ENCODE results near the gene NGB. TPM values are rescaled to one million over a fixed set of nuclear protein-coding genes. Genes with fewer than 3 reads are reported as not detected.

Gene NGB
- total and polyA plus RNA-seq, 12 donors, result 0.17 to 15.4 (median 5.2) TPM; not detected in 4

DNA sequence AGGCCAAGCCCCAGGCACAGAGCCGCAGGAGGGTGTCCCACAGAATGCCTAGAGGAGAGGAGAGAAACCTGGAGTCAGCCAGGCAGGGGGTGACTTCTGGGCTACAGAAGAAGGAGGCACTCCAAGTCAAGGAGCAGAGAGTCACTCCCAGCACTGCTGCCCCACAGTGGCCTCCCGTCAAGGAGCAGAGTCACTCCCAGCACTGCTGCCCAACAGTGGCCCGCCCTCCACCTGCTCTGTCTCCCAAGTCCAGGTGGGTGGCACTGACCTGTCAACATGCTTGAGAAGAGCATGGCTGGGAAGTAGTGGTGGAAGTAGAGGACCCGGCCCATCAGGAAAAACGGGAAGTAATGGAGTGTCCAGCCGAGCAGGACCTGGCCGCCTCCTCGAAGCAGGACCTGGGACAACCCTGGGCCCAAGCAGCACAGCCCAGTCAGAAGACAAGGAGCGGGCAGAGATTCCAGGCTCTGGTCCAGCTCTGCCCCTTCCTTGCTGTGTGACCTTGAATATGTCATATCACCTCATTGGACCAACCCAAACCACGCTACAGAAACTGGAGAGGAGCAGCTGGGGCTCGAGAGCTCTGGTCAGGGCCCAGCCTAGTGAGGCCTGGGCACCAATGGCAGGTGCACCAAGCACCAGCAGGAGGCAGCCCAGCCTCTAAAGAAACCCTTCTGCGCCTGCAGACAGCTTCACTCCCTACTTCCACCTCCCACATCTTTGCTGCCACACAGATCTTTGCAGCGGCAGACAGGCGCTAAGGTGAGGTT is 7.6 kb upstream of the NGB start:
- TF ChIP-seq, protein P1, sequence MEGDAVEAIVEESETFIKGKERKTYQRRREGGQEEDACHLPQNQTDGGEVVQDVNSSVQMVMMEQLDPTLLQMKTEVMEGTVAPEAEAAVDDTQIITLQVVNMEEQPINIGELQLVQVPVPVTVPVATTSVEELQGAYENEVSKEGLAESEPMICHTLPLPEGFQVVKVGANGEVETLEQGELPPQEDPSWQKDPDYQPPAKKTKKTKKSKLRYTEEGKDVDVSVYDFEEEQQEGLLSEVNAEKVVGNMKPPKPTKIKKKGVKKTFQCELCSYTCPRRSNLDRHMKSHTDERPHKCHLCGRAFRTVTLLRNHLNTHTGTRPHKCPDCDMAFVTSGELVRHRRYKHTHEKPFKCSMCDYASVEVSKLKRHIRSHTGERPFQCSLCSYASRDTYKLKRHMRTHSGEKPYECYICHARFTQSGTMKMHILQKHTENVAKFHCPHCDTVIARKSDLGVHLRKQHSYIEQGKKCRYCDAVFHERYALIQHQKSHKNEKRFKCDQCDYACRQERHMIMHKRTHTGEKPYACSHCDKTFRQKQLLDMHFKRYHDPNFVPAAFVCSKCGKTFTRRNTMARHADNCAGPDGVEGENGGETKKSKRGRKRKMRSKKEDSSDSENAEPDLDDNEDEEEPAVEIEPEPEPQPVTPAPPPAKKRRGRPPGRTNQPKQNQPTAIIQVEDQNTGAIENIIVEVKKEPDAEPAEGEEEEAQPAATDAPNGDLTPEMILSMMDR (IDR thresholded peaks at IDR 0.05), result no peak
- no peak for TF ChIP-seq POLR2A (IDR thresholded peaks at IDR 0.05)
- peak in 4 of 7 donors; percentile 22 to 46 (median 39) for DNase-seq
- WGBS, 4 donors, result 84 to 90% (median 87%) methylated on average over 9 to 14 of the region's 14 CpGs
- Histone ChIP-seq H3K27me3 (no peaks in the 10 kb centered on the region), H3K27ac (no peak overlapping the region), H3K9me3 (replicated peaks in 1 of 3) (no peaks in the 10 kb centered on the region), H3K36me3 (replicated peaks in 1 of 2) (peaks cover 0 to 52% of the 10 kb centered on the region in 2 donors), H3K4me1 (replicated peaks in 1 of 2) (no peaks in the 10 kb centered on the region), H3K4me3 (no peak overlapping the region)
- intact Hi-C loops (cut with DNase I), result no loop called here

DNA sequence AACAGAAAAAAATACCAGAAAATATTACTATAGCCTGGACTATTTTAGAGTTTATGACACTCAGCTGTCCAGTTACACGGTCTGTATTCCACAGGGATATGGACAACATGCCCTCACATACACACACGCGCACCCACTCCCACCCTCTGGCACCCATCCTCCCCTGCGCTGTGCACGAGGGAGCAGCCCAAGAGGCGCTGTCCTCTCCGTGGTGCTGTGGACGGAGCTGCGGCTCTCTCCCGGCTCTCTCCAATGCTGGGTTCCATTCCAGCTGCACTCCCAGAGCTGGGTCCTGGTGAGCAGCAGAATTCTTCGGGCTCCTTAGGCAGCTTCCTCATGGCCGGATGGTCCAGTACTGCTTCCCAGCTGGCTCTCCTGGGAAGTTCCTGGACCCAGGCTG is 6.0 kb upstream of the NGB start:
- no peak for DNase-seq
- intact Hi-C loops (cut with DNase I), result no loop called here
- Histone ChIP-seq H3K9me3 (replicated peaks in 1 of 3) (no peaks in the 10 kb centered on the region), H3K4me1 (replicated peaks in 1 of 2) (no peaks in the 10 kb centered on the region), H3K4me3 (no peak overlapping the region), H3K27ac (no peak overlapping the region), H3K36me3 (replicated peaks in 1 of 2) (peaks cover 0 to 36% of the 10 kb centered on the region in 2 donors), H3K27me3 (peaks cover 1% of the 10 kb centered on the region)
- TF ChIP-seq, protein P1 (IDR thresholded peaks at IDR 0.05), result no peak
- TF ChIP-seq POLR2A (IDR thresholded peaks at IDR 0.05), result no peak
- 92 to 98% (median 95%) methylated on average over 5 to 12 of the region's 12 CpGs for WGBS, 4 donors

DNA sequence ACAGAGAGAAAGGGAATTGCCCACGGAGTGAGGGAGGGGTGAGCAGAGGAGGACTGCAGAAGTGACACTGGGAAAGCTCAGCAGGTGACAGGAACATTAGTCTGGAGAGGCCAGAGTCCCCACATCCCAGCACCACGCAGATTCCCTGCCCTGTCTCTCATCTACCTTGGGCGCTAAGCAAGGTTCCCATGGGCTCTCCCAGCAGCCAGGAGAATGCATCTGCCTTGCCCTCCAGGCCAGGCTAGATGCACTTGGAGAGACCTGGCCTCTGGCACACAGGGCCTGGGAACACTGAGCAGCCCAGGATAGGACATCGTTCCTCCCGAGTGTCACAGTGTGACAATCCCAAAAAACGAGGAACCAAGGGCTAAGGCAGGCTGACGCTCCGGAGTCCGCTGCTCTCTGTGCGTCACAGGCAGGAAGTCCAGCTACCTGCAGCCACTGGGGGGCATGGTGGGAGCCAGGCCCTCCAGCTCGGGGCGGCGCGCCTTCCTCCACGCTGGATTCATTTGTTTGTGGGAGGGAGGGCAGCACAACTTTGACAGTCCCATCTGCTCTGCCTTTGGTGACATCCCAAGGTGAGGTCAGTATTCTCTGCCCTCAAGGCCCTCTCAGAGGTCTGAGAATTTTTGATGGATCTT is 5.4 kb upstream of the NGB start:
- Histone ChIP-seq H3K4me1 (replicated peaks in 1 of 2) (no peaks in the 10 kb centered on the region), H3K36me3 (replicated peaks in 1 of 2) (peaks cover 0 to 34% of the 10 kb centered on the region in 2 donors), H3K9me3 (replicated peaks in 1 of 3) (no peaks in the 10 kb centered on the region), H3K4me3 (no peak overlapping the region), H3K27me3 (peaks cover 7% of the 10 kb centered on the region), H3K27ac (peak overlapping the region in 1 of 5 donors; percentile 8)
- WGBS, 4 donors, result 85 to 95% (median 91%) methylated on average over 4 to 15 of the region's 15 CpGs
- no peak for TF ChIP-seq POLR2A (IDR thresholded peaks at IDR 0.05)
- TF ChIP-seq, protein P1 (IDR thresholded peaks at IDR 0.05), result no peak
- intact Hi-C loops (cut with DNase I), result no loop called here
- DNase-seq, result no peak

DNA sequence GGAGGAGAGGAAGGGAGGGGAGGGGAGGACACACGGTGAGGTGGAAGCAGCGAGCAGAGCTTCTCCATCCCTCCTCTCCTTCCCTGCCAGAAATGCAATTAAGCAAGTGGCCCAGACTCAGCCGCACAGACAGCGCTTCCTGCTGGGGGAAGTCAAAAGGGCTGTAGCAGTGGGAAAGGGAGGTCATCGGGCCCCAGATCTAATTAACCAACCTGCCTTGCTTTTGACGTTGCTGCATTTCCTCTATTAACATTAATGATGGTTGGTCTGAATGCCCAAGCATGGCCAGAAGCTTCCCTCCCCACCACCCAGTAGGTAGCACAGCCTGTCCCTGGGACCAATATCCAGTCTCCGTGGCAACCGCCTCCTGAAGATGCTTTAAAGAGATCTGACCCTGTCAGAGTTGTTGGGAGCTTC is 4.6 kb upstream of the NGB start:
- Histone ChIP-seq H3K9me3 (replicated peaks in 1 of 3) (no peaks in the 10 kb centered on the region), H3K4me3 (no peak overlapping the region), H3K27ac (peak overlapping the region in 1 of 5 donors; percentile 8), H3K27me3 (peaks cover 15% of the 10 kb centered on the region), H3K36me3 (replicated peaks in 1 of 2) (peaks cover 0 to 34% of the 10 kb centered on the region in 2 donors), H3K4me1 (replicated peaks in 1 of 2) (no peaks in the 10 kb centered on the region)
- 59 to 75% (median 64%) methylated on average over 8 of the region's 8 CpGs for WGBS, 4 donors
- DNase-seq, result peak in 1 of 7 donors; percentile 79
- TF ChIP-seq POLR2A (IDR thresholded peaks at IDR 0.05), result no peak
- TF ChIP-seq, protein P1 (IDR thresholded peaks at IDR 0.05), result no peak
- intact Hi-C loops (cut with DNase I), result no loop called here
